Gastrocnemius medialis (tissue), 4 donors: ENCODE measurements around the gene SSTR5. TPM values are rescaled to one million over a fixed set of nuclear protein-coding genes. Genes with fewer than 3 reads are reported as not detected.

Experiments used
- ATAC-seq, 2 donors: fragments of 150-250 bp; one replicate each; pipeline ENCODE4 v1.9.1; 2016
- DNase-seq, 2 donors: peaks; one replicate each; pipeline ENCODE4 v3.0.0-alpha.2; 2019
- H3K27ac ChIP-seq, 4 donors: fragments of 200-600 bp; sonication (generic); 1 replicate in 1 of 4; 2 replicates in 3 of 4; pipeline ENCODE4 v1.5.1; 2016 to 2018; ENCODE audit warnings: mild to moderate bottlenecking in 2 of 4, moderate library complexity in 1 of 4
- H3K27me3 ChIP-seq, 3 donors: fragments of 200-600 bp; sonication (generic) in 2 of 3; 1 replicate in 1 of 3; 2 replicates in 2 of 3; pipeline versions ENCODE4 v1.5.1 to v1.6.0; 2016 to 2019; ENCODE audit warnings: mild to moderate bottlenecking in 1 of 3, moderate library complexity in 1 of 3
- H3K36me3 ChIP-seq, 2 donors: fragments of 200-600 bp; sonication (generic) in 1 of 2; one replicate each; pipeline ENCODE4 v1.5.1; 2017 to 2018
- H3K4me1 ChIP-seq, 2 donors: fragments of 200-600 bp; sonication (generic) in 1 of 2; one replicate each; pipeline ENCODE4 v1.5.1; 2016 to 2017; ENCODE audit warnings: mild to moderate bottlenecking in 2 of 2
- H3K4me3 ChIP-seq, 4 donors: fragments of 200-600 bp; sonication (generic) in 3 of 4; 1 replicate in 1 of 4; 2 replicates in 3 of 4; pipeline ENCODE4 v1.5.1; 2016 to 2019; ENCODE audit warnings: mild to moderate bottlenecking in 2 of 4
- H3K9me3 ChIP-seq, 3 donors: fragments of 200-600 bp; sonication (generic) in 2 of 3; 1 replicate in 1 of 3; 2 replicates in 2 of 3; pipeline ENCODE4 v1.5.1; 2016 to 2019
- POLR2A ChIP-seq, 2 donors: fragments of 450-650 bp; IDR thresholded peaks; one replicate each; pipeline ENCODE4 v1.6.1; 2017; ENCODE audit warnings: antibody characterized with exemption in 2 of 2, mild to moderate bottlenecking in 2 of 2, moderate library complexity in 2 of 2
- in situ Hi-C, 4 donors: fragments of 200-750 bp; cut with MboI; loops; one replicate each; pipeline versions ENCODE4 v1.15.0 to v1.8.0; 2017; ENCODE audit warnings: low sequenced_read_pairs in 4 of 4
- intact Hi-C: fragments of 100-400 bp; cut with DNase I; formaldehyde crosslinking; loops from one replicate; pipeline ENCODE4 v1.15.1; 2023; ENCODE audit warnings: low total_unique reads
- total RNA-seq, 4 donors: library from RNA; depleted of rRNA; stranded (reverse); fragments of >200 nt; gene quantifications; one replicate each; pipeline versions ENCODE4 v1.1.0 to v1.2.3, GENCODE V29; 2016
- TF ChIP-seq, protein P1 (sequence below), 5 experiments: fragments of 450-650 bp in 3 of 5; fragments of 200-600 bp in 2 of 5; sonication (generic) in 2 of 5; IDR thresholded peaks in 4 of 5; conservative IDR thresholded peaks in 1 of 5; 1 replicate in 4 of 5; 2 replicates in 1 of 5; pipeline ENCODE4 v1.5.1; 2016 to 2019; ENCODE audit warnings: antibody characterized with exemption in 5 of 5, mild to moderate bottlenecking in 3 of 5, moderate library complexity in 3 of 5

The SSTR5 gene
- total RNA-seq, 4 donors from 2014 or later, result 0.24 to 1.3 (median 0.33) TPM; not detected in 1

- H3K36me3 ChIP-seq, result no peaks in the 10 kb centered on the region
- peaks cover 15 to 33% (median 29%) of the 10 kb centered on the region in 3 donors for H3K27me3 ChIP-seq
- H3K27ac ChIP-seq, result no peak overlapping the region
- DNase-seq (no peak), ATAC-seq (no peak)
- intact Hi-C loops (no loop called here), in situ Hi-C loops (no loop called here)
- H3K9me3 ChIP-seq, result no peaks in the 10 kb centered on the region
- H3K4me3 ChIP-seq, result no peak overlapping the region
- TF ChIP-seq, protein P1, sequence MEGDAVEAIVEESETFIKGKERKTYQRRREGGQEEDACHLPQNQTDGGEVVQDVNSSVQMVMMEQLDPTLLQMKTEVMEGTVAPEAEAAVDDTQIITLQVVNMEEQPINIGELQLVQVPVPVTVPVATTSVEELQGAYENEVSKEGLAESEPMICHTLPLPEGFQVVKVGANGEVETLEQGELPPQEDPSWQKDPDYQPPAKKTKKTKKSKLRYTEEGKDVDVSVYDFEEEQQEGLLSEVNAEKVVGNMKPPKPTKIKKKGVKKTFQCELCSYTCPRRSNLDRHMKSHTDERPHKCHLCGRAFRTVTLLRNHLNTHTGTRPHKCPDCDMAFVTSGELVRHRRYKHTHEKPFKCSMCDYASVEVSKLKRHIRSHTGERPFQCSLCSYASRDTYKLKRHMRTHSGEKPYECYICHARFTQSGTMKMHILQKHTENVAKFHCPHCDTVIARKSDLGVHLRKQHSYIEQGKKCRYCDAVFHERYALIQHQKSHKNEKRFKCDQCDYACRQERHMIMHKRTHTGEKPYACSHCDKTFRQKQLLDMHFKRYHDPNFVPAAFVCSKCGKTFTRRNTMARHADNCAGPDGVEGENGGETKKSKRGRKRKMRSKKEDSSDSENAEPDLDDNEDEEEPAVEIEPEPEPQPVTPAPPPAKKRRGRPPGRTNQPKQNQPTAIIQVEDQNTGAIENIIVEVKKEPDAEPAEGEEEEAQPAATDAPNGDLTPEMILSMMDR (IDR thresholded peaks at IDR 0.05 in 4 of 5, conservative IDR thresholded peaks at IDR 0.05 in 1 of 5), result no peak
- no peak for TF ChIP-seq POLR2A (IDR thresholded peaks at IDR 0.05)
- no peaks in the 10 kb centered on the region for H3K4me1 ChIP-seq
Observed at GRCh38 chr16:1116693-1117077, 44.1 kb downstream of the SSTR5 start.

DNA sequence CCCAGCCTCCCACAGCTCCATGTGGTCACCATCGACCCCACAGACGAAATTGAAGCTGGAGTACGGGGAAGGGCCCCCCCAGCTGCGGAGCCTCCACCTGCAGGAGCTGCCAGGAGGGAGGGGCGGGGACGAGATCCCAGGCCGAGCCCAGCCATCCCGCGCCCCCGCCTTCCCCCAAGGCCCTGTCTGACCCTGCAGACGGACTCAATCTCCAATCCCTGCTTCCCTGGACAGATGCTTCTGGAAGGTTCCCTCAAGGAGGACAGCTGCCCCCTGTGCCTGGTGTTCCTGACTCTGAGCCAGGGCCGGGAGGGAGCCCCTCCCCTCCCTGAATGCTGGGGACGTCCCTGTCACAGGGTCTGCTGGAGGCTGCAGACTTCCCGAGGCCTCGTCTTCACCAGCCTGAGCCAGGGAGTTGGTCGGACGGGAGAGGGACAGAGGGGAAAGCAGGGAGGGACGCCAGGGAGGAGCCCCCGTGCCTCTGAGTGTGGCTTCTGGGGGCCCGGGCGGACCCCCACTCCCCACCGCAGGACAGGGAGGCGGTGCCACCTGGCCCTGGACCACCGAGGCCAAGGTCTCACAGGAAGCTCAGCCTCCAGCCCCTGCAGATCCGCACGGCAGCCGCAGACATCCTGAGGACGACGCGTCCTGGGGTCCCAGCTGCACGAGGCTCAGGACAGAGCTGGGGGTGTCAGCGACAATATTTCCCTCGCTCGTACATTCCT, 44.8 kb downstream of the SSTR5 start:
- Histone ChIP-seq H3K4me3 (no peak overlapping the region), H3K27ac (no peak overlapping the region), H3K9me3 (no peaks in the 10 kb centered on the region), H3K4me1 (no peaks in the 10 kb centered on the region), H3K27me3 (peaks cover 11 to 29% (median 26%) of the 10 kb centered on the region in 3 donors), H3K36me3 (no peaks in the 10 kb centered on the region)
- DNase-seq, result no peak
- in situ Hi-C loops (no loop called here), intact Hi-C loops (no loop called here)
- ATAC-seq, result no peak
- TF ChIP-seq, protein P1 (IDR thresholded peaks at IDR 0.05 in 4 of 5, conservative IDR thresholded peaks at IDR 0.05 in 1 of 5), result no peak
- no peak for TF ChIP-seq POLR2A (IDR thresholded peaks at IDR 0.05)

- Histone ChIP-seq H3K4me1 (no peaks in the 10 kb centered on the region), H3K9me3 (no peaks in the 10 kb centered on the region), H3K27me3 (peaks cover 10 to 29% (median 27%) of the 10 kb centered on the region in 3 donors), H3K27ac (no peak overlapping the region), H3K4me3 (no peak overlapping the region), H3K36me3 (no peaks in the 10 kb centered on the region)
- in situ Hi-C loops, result no loop called here
- DNase-seq, result no peak
- intact Hi-C loops, result no loop called here
- ATAC-seq, result no peak
- TF ChIP-seq POLR2A (IDR thresholded peaks at IDR 0.05), result no peak
- TF ChIP-seq, protein P1 (IDR thresholded peaks at IDR 0.05 in 4 of 5, conservative IDR thresholded peaks at IDR 0.05 in 1 of 5), result no peak
Observed at GRCh38 chr16:1117926-1118325, 45.4 kb downstream of the SSTR5 start.

GRCh38 chr16:1119129-1119528, 46.6 kb downstream of the SSTR5 start:
- no peaks in the 10 kb centered on the region for H3K4me1 ChIP-seq
- no peaks in the 10 kb centered on the region for H3K36me3 ChIP-seq
- no peaks in the 10 kb centered on the region for H3K9me3 ChIP-seq
- ATAC-seq (no peak), DNase-seq (no peak)
- no peak overlapping the region for H3K27ac ChIP-seq
- TF ChIP-seq, protein P1 (IDR thresholded peaks at IDR 0.05 in 4 of 5, conservative IDR thresholded peaks at IDR 0.05 in 1 of 5), result no peak
- no peak for TF ChIP-seq POLR2A (IDR thresholded peaks at IDR 0.05)
- in situ Hi-C loops (no loop called here), intact Hi-C loops (no loop called here)
- no peak overlapping the region for H3K4me3 ChIP-seq
- peaks cover 10 to 33% (median 32%) of the 10 kb centered on the region in 3 donors for H3K27me3 ChIP-seq
